Right lobe of liver (tissue), 6 donors: Measurements from ENCODE around the gene BIRC2. TPM values are rescaled to one million over a fixed set of nuclear protein-coding genes. Genes with fewer than 3 reads are reported as not detected.

Source experiments
- ATAC-seq, 4 donors: fragments of 200-7000 bp; cut with Tn5 transposase; one replicate each; pipeline ENCODE4 v1.9.1; 2020; ENCODE audit warnings: mild to moderate bottlenecking in 4 of 4, moderate library complexity in 4 of 4
- DNase-seq, 3 donors: peaks; one replicate each; pipeline ENCODE4 v3.0.0-alpha.2; 2020
- H3K27ac ChIP-seq, 3 donors: fragments of 200-600 bp; one replicate each; pipeline ENCODE4 v1.8.0; 2022
- H3K27me3 ChIP-seq, 2 donors: fragments of 200-600 bp; one replicate each; pipeline ENCODE4 v1.8.0; 2022
- H3K36me3 ChIP-seq, 4 donors: fragments of 200-600 bp; sonication (generic) in 1 of 4; one replicate each; pipeline versions ENCODE4 v1.5.1 to v1.8.0; 2017 to 2022; ENCODE audit warnings: control low read depth in 1 of 4
- H3K4me1 ChIP-seq, 4 donors: fragments of 200-600 bp; sonication (generic) in 1 of 4; one replicate each; pipeline versions ENCODE4 v1.5.1 to v1.8.0; 2017 to 2022; ENCODE audit warnings: control low read depth in 1 of 4
- H3K4me3 ChIP-seq, 3 donors: fragments of 200-600 bp; one replicate each; pipeline ENCODE4 v1.8.0; 2022
- H3K9me3 ChIP-seq, 4 donors: fragments of 200-600 bp; sonication (generic) in 1 of 4; one replicate each; pipeline versions ENCODE4 v1.5.1 to v1.8.0; 2017 to 2022; ENCODE audit warnings: control low read depth in 1 of 4
- CTCF ChIP-seq, 4 donors: fragments of 200-600 bp in 3 of 4; fragments of 450-650 bp in 1 of 4; IDR thresholded peaks; one replicate each; pipeline versions ENCODE4 v1.5.1 to v1.8.0; 2016 to 2022; ENCODE audit warnings: antibody characterized with exemption in 4 of 4, mild to moderate bottlenecking in 2 of 4
- POLR2A ChIP-seq: fragments of 450-650 bp; IDR thresholded peaks from one replicate; pipeline ENCODE4 v1.6.1; 2017; ENCODE audit warnings: antibody characterized with exemption, mild to moderate bottlenecking
- WGBS: methylation state at CpG from one replicate; pipeline ENCODE4 v1.1.6; 2018; ENCODE audit warnings: low coverage, low lambda C conversion rate; ENCODE audit not compliant: insufficient coverage; ENCODE audit errors: missing lambda C conversion rate; 5-methylcytosine and 5-hydroxymethylcytosine counted together
- intact Hi-C, 2 donors: fragments of 100-400 bp; cut with DNase I; formaldehyde crosslinking; loops; one replicate each; pipeline versions ENCODE4 v1.11.2 to v1.14.1; 2022
- total RNA-seq, 6 experiments: library from RNA; depleted of rRNA in 2 of 6; stranded (reverse); fragments of >200 nt in 2 of 6; fragmentation: NEBNext Ultra II Directional in 3 of 6; extraction: Animal tissue kit (Norgen Biotek cat#: 25700) in 3 of 6; gene quantifications; one replicate each; pipeline versions ENCODE4 v1.1.0 to v1.2.4, GENCODE V29; 2016 to 2023
- donor health status: DM: no; HTN: yes; CAD: no.
- donor health status: DM: no; HTN: no; CAD: no.
- donor health status: DM: no; HTN: no; CAD: no.
- donor health status: DM: no; HTN: yes; CAD: no.
- donor health status: DM: no; HTN: yes; CAD: no.

BIRC2 gene
- total RNA-seq, 6 experiments from 2014 or later = 20.2 to 26.6 (median 25.3) TPM

GRCh38 chr11:102317099-102317767 lies 29.8 kb upstream of the BIRC2 start, which contains the start of gene BIRC3:
BIRC3 (plus strand) TSS chr11:102317484; CDS start chr11:102324510, 7,026 bp downstream.
- Histone ChIP-seq H3K4me3 (peak within 1 kb of the TSS; percentile 43 to 58 (median 52)), H3K27ac (peak within 1 kb of the TSS; percentile 61 to 89 (median 83)), H3K4me1 (peaks cover 0 to 19% (median 0%) of the 10 kb centered on the region in 4 donors), H3K27me3 (no peaks in the 10 kb centered on the region), H3K36me3 (no peaks in the 10 kb centered on the region), H3K9me3 (no peaks in the 10 kb centered on the region)
- ATAC-seq = peak; percentile 89 to 96 (median 92)
- intact Hi-C loops = no loop called here
- WGBS = under 1% methylated on average over 26 of the region's 34 CpGs
- DNase-seq = peak; percentile 88 to 93 (median 90)
- peak; percentile 79 for TF ChIP-seq POLR2A
- peak in 3 of 4 donors; percentile 22 to 32 (median 31) for TF ChIP-seq CTCF (IDR thresholded peaks at IDR 0.05)

GRCh38 chr11:102317768-102318103 lies 29.3 kb upstream of the BIRC2 start:
- no peaks in the 10 kb centered on the region for H3K9me3 ChIP-seq
- H3K27ac ChIP-seq = peak overlapping the region; percentile 61 to 89 (median 83)
- DNase-seq (no peak), ATAC-seq (peak in 2 of 4 donors; percentile 15 to 31)
- no peaks in the 10 kb centered on the region for H3K36me3 ChIP-seq
- WGBS = 8% methylated on average over 7 of the region's 7 CpGs
- H3K27me3 ChIP-seq = no peaks in the 10 kb centered on the region
- intact Hi-C loops = no loop called here
- peak overlapping the region; percentile 43 to 58 (median 52) for H3K4me3 ChIP-seq
- H3K4me1 ChIP-seq = peaks cover 0 to 19% (median 0%) of the 10 kb centered on the region in 4 donors
- TF ChIP-seq CTCF (IDR thresholded peaks at IDR 0.05) = no peak
- no peak for TF ChIP-seq POLR2A

- no peak for TF ChIP-seq CTCF (IDR thresholded peaks at IDR 0.05)
- TF ChIP-seq POLR2A = no peak
- H3K9me3 ChIP-seq = no peaks in the 10 kb centered on the region
- H3K4me1 ChIP-seq = peaks cover 0 to 13% (median 0%) of the 10 kb centered on the region in 4 donors
- H3K36me3 ChIP-seq = no peaks in the 10 kb centered on the region
- intact Hi-C loops = no loop called here
- no peaks in the 10 kb centered on the region for H3K27me3 ChIP-seq
- peak overlapping the region in 2 of 3 donors; percentile 43 to 58 for H3K4me3 ChIP-seq
- peak overlapping the region in 1 of 3 donors; percentile 61 for H3K27ac ChIP-seq
- WGBS = 80% methylated on average over 1 of the region's 1 CpG
- ATAC-seq = no peak
- no peak for DNase-seq
Observed at GRCh38 chr11:102318469-102318868, 28.5 kb upstream of the BIRC2 start.

- Histone ChIP-seq H3K36me3 (no peaks in the 10 kb centered on the region), H3K4me3 (peak overlapping the region in 1 of 3 donors; percentile 2), H3K27ac (no peak overlapping the region), H3K9me3 (no peaks in the 10 kb centered on the region), H3K27me3 (no peaks in the 10 kb centered on the region), H3K4me1 (peaks cover 0 to 4% (median 0%) of the 10 kb centered on the region in 4 donors)
- TF ChIP-seq POLR2A (no peak), CTCF (IDR thresholded peaks at IDR 0.05) (no peak)
- DNase-seq (no peak), ATAC-seq (no peak)
- intact Hi-C loops = no loop called here
- WGBS = 62% methylated on average over 2 of the region's 2 CpGs
Observed at GRCh38 chr11:102319544-102319943, 27.5 kb upstream of the BIRC2 start.
